Astrocyte of the cerebellum (primary cell): ENCODE results near the gene SNRNP25.
"Not testable (repeated sequence)": the region's sequence is repeated elsewhere in the genome, so short reads cannot be mapped to it uniquely, and the experiment has no call there.

Source experiments
- DNase-seq: peaks from one replicate; pipeline ENCODE4 v3.0.0-alpha.2; 2011; ENCODE audit warnings: low read depth
- H3K4me3 ChIP-seq: 2 replicates; pipeline ENCODE4 v1.5.1; 2011; ENCODE audit warnings: mild to moderate bottlenecking, low read depth, low read length, moderate library complexity
- CTCF ChIP-seq: IDR thresholded peaks from 2 replicates; pipeline ENCODE4 v1.5.1; 2012; ENCODE audit warnings: low read length, low read depth, moderate library complexity, mild to moderate bottlenecking; ENCODE audit errors: missing control alignments
- in situ Hi-C: cut with HindIII; loops from 2 replicates; pipeline ENCODE4 v1.10.0; 2017; ENCODE audit warnings: low sequenced_read_pairs

Gene SNRNP25

GRCh38 chr16:53346-54236, at the start of gene SNRNP25, which contains the start of gene POLR3K:
SNRNP25 (plus strand) TSS chr16:53828; CDS start chr16:54017, 189 bp downstream.
POLR3K (minus strand) TSS chr16:53608; CDS start chr16:53586, 22 bp downstream.
- H3K4me3 ChIP-seq = peak within 1 kb of the TSS; percentile 84
- in situ Hi-C loops = no loop called here
- no peak for TF ChIP-seq CTCF
- DNase-seq = peak; percentile 95

- no peak for TF ChIP-seq CTCF
- H3K4me3 ChIP-seq = peak overlapping the region; percentile 32
- in situ Hi-C loops = no loop called here
- DNase-seq = no peak
Measured at GRCh38 chr16:9903-10665, 43.5 kb upstream of the SNRNP25 start.

- peak; percentile 41 for TF ChIP-seq CTCF
- in situ Hi-C loops, DNase-seq, H3K4me3 ChIP-seq: not testable (repeated sequence)
Measured at GRCh38 chr16:10772-11171, 42.9 kb upstream of the SNRNP25 start.

- DNase-seq, in situ Hi-C loops, H3K4me3 ChIP-seq: not testable (repeated sequence)
Measured at GRCh38 chr16:17062-17765, 36.4 kb upstream of the SNRNP25 start.

- DNase-seq, in situ Hi-C loops, H3K4me3 ChIP-seq: not testable (repeated sequence)
Measured at GRCh38 chr16:20886-21285, 32.7 kb upstream of the SNRNP25 start.

- DNase-seq, in situ Hi-C loops, H3K4me3 ChIP-seq: not testable (repeated sequence)
Measured at GRCh38 chr16:24151-24550, 29.5 kb upstream of the SNRNP25 start.

GRCh38 chr16:25926-26348, 27.7 kb upstream of the SNRNP25 start:
- DNase-seq, H3K4me3 ChIP-seq, in situ Hi-C loops: not testable (repeated sequence)

- in situ Hi-C loops, H3K4me3 ChIP-seq, DNase-seq: not testable (repeated sequence)
Measured at GRCh38 chr16:30627-31026, 23.0 kb upstream of the SNRNP25 start.

GRCh38 chr16:33154-33876, 20.3 kb upstream of the SNRNP25 start:
- in situ Hi-C loops, H3K4me3 ChIP-seq, DNase-seq: not testable (repeated sequence)
